GM19452 (cell line): ENCODE data around the gene DGKQ.
A peak's percentile ranks its signal among the peaks of the same experiment; 100 is the strongest.
"Not testable (repeated sequence)": the region's sequence is repeated elsewhere in the genome, so short reads cannot be mapped to it uniquely, and the experiment has no call there.

ENCODE experiments used
- ATAC-seq: cut with Tn5 transposase; IDR thresholded peaks from one replicate; pipeline ENCODE4 v1.9.1; 2021; ENCODE audit not compliant: unreplicated experiment

DGKQ gene

DNA sequence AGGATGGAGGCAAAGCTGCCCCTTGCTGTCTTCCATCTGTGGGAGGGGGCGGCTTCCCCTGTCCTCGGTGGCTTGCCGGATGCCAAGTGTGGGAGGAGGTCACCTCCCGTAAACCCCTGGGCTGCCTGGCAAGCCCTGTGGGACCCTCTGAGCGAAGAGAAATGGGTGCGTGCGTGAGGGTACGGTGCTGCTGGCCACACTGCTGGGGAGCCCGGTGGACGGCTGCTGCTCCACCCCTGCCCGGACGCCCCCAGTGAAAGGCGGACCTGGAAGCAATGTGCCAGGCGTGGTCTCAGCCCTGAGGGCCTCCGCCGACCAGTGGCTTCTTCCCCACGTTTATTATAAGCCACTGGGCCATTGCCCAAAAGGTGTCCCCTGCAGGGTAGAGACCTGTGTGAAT is 8.9 kb upstream of the DGKQ start:
- ATAC-seq = no peak

DNA sequence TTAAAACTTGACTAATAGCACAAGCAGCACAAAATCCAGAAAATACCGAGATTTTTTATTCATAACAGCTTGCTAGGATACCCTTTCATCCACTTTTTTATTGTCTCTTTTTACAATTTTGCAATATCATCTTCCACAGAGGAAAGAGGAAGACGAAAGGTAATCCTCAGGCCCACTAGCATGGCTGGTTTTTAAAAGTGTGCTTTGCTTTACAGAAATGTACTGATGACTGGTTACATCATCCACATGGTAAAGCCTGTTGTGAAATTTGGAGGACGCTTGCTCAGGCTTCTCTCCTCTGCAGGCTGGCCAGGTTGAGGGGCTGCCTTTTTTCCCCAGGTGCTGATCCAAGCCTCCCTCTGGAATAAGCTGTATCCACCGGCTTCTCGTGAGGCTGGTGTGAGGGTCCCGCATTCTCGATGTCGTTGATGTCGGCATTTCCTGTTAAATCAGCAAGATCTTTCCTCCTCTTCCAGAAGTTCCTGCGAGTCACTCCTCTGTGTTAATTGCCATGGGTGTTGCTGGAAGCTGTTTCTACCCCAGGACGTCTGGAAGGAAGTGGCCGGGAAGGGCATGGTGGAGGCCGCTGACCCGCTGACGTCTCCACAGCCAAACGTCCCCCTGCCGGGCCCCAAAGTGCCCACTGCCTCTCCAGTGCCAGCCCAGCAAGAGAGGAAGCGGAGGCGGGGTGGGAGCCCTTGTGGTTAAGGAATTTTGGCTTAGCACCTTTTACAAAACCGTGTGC is 5.8 kb upstream of the DGKQ start:
- no peak for ATAC-seq

DNA sequence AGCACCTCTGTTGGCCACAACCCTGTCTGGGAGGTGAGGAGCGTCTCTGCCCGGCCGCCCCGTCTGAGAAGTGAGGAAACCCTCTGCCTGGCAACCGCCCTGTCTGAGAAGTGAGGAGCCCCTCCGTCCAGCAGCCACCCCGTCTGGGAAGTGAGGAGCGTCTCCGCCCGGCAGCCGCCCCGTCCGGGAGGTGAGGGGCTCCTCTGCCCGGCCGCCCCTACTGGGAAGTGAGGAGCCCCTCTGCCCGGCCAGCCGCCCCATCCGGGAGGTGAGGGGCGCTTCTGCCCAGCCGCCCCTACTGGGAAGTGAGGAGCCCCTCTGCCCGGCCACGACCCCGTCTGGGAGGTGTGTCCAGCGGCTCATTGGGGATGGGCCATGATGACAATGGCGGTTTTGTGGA is 2.6 kb upstream of the DGKQ start:
- not testable (repeated sequence) for ATAC-seq

DNA sequence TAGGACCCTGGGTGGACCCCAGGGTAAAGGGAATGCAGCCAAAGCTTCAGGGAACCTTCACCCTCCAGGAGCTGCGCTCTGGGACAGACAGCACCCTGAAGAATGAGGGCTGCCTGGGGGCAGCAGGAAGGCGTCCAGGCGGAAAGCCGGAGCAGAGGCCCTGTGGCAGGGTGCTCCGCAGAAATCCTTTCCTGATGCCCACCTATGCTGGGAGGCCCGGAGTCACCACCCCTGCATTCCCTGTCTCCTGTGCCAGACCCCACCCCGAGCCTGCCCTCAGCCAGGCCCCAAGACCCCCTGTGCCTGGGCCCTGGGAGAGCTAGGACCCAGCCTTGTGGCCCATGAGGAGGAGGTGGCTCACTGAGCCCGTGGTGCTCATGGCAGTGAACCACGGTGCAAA is 1.3 kb upstream of the DGKQ start:
- ATAC-seq = no peak

DNA sequence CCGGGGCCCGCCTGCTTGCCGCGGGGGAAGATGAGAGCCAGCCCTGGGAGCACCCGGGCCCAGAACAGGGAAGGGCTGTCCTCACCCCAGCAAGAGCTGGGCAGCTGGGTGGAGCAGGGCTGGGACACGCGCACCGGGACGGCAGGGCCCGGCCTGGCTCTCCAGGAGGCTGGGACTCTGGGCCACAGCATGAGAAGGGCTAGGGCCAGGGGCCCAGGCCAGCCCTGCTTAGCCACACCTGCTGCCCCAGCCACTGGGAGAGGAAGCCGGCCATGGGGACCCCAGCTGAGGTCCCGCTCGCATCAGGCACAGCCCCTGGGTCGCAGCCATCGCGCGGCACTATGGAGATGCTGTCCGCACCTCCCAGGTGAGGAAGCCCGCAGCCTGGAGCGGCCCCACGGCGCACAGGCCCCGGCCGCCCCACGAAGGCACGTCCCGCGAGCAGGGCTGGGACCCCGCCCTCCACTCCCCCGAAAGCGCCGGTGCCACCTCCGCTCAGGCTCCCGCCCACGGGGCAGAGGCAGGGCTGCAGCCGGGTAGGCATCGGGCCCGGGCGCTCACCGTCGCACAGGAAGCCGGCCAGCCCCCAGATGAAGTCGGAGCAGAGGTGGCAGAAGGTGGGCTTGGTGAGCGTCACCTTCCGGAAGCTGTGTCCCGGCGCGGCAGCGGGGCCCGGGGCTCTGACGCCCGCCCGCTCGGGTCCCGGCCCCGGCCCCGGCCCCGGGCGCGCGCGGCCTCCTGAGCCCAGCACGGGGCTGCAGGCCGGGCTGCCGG is 531 bp downstream of the DGKQ start:
- ATAC-seq = peak; percentile 38

DNA sequence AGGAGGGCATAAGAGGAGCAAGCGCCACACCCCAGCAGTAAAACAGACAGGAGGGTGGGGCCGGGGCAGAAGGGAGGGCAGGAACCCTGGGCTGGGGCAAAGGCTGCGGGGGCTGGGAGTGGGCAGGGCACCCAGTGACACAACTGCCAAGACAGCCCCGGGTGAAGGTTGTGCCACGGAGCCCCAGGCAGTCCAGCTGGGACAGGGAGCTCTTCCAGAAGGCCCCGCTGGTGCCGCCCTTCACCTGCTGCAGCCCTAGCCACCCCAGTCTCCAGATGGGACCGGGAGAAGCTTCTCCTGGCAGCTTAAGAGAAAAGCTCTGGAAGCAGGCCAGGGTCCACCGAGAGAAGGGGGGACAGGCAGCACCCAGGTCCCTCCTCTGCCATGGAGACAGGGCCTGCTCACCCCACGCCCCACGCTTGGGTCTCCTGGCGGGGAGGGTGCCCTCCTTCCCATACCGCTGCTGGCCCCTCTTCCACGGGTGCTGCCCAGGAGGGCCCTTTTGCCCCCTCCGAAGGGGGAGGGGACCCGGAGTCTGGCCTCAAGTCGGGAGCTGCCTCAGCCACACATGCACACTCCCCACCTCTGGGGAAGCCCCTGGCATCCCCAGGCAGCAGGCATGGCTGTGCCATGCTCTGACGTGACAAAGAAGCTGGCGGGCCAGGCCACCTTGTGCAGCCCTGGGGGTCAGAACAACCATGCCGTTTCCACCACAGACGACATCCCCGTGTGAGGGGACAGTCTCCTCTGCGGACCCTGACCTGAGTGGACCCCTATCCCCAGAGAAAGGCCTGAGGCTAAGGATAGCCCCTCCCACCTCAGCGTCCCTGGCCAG is 1.5 kb downstream of the DGKQ start:
- ATAC-seq = no peak

DNA sequence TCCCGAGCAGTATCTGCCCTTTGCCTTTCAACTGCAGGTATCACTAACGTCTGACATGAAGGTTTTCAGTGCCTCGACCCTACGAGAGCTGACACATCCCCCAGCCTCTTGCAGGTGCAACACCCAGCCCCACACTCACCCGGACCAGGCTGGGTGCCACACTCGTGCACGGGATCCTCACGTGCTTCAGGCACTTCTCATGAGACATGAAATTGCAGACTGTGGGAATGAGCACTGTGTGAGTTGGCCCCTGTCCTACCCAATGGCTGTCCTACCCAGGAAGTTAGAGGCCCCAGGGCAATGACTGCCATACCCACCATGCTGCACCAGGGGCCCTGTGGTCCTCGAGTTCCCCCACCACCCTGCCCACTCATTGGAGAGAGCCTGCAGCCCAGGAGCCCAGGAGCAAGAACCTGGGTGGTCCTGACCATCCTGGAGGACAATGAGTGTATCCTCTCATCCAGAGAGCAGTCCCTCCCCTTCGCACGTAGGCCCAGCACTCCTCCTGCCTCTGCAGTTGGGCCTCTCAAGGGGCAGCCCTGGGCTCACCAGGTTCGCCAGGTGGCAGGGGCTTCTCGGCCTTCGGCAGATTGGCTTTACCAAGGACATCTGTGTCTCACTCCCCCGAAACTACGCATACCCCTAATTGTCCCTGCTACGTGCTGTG is 2.4 kb downstream of the DGKQ start:
- ATAC-seq = no peak

DNA sequence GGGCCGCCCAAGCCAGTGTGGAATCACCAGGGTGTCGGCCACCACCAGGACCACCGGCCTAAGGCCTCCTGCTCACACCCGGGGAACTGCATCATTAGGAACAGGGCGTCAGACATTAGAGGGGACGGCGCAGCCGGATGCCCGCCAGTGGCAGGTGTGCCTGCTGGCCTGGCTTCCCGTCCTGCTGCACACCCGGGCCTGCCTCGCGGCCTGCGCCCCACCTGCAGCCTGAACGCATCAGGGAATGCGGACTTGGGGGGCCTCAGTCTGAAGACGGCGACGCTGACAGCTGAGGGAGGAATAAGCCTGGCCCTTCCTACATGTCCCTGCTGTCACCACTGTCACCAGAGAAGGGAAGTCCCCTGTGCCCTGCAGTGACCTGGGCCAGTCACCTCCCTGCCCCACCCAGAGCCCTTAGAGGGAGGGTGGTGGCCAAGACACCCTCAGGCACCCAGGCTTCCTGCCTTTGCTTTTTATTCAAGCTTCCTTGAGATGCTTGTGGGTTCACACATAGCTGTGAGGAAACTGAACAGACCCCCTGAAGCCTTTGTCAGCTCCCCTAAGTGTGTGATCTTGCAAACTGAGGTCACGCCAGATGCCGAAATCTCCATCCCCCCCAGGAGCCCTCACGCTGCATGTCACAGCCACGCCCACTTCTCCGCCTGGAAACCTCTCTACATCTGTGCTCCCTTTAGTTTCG is 3.2 kb downstream of the DGKQ start:
- ATAC-seq = no peak

DNA sequence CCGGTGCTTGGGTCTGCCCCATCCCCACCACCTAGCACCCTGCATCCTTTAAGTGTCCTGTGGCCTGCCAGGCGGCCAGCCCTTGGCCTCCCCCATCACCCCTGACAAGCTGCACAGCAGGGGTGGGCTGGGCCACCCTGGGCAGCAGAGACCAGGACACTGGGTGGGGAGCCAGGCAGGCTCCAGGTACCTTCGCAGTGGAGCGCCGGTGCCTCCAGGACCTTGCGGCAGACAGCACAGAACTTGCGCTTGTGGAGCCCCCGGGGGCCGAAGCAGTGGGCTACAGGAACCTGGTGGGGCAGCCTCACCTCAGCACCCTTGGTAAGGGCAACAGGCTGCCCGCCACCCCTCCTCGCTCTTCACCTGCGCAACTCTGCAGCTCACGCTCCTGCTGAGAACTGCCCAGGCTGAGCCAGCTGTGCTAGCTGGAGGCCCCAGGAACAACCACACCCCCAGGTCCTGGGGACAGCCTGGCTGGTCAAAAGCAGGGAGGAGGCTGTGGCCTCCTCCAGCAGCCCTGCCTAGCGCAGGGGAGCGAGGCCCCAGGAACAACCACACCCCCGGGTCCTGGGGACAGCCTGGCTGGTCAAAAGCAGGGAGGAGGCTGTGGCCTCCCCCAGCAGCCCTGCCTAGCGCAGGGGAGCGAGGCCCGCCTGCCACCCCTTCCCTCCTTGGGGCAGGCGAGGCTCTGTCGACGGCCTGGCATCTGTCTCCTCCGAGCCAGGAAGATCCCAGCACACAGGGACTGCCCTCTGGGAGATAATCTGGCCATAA is 4.6 kb downstream of the DGKQ start:
- ATAC-seq = no peak

DNA sequence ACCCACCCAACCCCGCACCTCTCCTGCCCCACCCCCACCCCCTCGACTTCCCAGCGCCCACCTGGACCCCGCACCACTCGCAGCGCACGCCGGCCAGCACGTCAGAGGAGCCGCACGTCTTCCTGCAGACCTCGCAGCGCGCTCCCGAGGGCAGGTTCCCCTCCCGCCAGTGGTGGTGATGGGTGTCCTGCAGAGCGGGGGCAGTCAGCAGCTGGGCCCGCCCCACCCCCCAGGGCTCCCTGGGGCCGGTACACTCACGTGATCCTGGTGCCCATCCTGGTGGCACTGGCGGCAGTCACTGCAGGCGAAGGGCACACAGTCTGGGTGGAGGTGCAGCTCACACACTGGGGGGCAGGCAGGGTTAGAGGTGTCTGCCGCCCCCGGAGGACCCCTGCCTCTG is 5.1 kb downstream of the DGKQ start:
- ATAC-seq = no peak

DNA sequence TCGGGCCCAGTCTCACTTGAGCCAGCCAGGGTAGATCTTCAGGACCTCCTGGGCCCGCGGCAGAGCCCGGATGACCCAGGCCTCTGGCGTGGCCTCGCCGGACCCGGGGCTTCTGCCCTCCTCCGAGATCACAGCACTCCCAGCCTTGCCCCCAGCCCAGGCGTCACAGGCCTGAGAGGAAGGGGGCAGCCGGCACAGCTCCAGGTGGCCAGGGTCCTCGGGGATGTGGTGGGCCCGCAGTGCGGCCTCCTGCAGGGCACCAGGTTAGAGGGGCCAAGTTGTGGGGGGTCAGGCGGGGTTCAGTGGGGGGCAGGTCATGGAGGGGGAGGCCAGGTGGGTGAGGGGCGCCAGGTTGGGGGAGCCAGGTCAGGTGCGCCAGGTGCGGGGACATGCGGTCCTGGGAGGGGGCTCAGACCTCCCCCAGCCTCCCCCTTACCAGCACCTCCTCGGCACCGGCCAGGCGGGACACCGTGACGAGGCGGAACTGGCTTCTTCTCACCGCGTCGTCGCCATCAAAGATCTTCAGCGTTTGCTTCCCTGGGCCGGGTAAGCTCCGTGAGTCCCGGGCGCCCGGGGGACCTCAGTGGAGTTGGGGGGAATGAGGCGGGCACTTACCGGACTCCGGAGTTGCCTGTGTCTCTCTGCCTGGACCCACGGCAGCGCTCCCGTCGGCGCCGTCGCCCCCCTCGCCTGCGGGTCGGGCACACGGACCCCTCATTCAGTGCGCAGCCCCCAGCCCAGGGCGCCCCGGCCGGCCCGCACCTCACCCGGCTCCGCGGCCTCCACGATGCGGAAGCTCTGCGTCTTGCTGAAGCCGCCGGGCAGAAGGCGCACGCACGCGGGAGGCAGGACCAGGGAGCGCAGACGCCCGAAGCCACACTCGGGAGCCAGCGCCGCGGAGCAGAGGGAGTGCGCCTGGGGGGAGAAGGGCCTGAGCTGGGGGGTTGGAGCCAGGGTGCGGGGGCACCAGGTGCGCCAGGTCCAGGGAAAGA is 6.0 kb downstream of the DGKQ start:
- no peak for ATAC-seq

DNA sequence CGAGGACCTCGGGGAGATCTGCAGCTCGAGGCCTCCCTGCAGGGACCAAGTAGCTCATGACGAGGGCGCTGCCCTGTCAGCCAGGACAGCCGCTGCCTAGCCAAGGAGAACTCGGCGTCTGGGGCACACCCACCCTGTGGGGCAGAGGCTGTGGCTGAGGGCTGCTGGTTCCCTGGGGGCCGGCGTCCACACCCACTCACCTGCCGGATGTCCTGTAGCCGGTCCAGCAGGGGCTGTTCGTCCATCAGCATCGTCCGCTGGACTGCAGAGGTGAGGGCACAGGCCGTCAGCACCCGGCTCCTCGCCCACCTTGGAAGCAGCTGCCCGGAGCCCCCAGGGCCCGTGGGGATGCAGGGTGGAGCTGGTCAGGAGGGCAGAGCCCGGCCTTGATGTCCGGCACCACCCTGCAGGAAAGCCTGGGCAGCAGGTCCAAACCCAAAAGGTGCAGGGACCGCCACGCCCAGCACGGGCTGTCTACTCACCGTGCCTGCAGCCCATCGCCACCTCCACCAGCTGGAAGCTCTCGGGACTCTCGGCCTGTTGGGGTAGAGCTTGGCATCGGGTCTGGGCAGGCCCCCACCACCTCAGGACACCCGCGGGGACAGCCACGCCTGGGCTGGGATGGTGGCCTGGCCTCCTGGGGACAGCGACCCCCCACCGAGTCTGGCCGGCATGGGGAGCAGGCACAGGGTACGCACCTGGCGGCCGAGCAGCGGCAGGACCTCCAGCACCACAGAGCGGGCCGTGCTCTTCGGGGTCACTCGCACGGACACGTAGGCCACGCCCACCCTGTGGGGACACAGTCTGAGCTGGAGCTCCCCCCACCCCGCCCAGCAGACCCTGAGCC is 6.9 kb downstream of the DGKQ start:
- no peak for ATAC-seq

DNA sequence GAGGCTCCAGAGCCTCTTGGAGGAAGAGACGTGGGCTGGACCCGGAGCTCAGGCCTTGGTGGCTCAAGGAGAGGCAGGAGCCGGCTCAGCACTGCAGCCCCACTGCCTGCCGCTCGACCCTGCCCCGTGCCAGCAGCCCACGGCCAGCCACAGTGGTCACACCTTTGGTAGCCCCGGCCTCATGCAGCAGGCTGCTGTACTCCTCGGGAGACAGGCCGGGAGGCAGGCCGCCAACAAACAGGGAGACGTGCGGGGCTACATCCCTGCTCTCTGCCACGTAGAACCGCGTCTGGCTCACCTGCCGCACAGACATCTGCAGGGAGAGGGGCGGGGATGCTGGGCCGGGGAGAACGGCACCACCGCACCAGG is 7.6 kb downstream of the DGKQ start:
- ATAC-seq = no peak

DNA sequence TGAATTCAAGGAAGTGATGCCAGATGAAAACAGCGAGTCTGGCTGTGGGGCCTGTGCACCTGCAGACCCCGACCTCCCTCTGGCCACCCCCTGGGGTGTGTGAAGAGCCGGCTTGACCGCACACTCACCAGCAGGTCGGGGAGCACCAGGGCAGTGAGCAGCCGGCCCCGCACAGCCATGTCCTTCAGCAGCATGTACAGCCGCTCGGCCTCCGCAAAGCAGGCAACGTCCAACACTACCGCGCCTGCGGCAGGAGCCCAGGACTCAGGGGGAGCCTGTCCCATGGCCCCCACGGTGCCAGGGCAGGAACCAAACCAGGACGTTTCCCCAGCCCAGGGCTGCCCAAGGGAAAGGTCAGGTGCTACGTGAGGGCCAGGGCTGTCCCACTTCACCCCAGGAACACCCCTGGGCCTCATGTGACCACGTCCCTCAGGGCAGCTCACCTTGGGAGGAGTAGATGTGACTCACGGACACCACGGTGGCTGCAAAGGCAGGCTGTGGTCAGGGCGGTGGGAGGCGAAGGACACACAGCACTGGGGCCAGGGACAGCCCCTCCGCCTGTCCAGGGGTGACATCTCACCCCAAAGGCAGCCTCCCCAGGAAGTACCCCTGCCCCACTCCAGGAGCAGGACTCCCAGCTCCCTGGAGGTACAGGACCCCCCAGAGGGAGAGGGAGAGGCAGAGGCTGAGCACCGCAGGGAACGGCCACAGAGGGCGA is 8.2 kb downstream of the DGKQ start:
- no peak for ATAC-seq

DNA sequence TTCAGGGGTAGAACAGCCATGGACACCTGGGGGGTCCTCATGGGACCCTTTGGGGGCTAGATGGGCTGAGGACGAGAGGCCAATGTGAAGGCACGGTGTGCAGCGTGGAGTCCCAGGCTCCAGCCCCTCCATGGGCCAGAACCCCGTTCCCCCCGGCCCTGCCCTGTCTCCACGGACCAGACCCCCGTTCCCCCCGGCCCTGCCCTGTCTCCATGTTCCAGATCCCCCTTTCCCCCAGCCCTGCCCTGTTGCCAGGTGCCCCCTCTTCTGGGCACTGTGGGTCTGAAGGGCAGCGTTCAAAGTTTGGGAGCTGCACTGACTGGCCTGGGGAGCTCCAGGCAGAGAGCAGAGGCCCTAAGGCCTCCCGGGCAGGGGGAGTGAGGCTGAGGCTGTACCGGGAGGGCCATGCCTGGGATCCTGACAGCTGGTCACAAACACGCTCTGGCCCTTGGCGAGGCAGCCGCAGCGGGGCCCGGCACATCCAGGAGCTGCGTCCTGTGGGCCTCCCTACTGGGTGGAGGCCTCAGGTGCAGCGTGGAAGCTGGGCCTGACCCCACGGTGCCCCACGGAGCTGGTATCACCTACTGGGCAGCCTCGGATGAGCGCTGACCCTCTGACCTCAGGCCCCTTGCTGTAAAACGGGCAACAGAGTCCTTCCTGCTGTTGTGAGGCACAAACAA is 8.9 kb downstream of the DGKQ start:
- ATAC-seq = no peak
